Panc1 (cell line): ENCODE results near the gene ASIC3.
"Not testable (repeated sequence)": the region's sequence is repeated elsewhere in the genome, so short reads cannot be mapped to it uniquely, and the experiment has no call there.

Experiments
- POLR2AphosphoS5 ChIP-seq: IDR thresholded peaks from 2 replicates; pipeline ENCODE4 v1.6.1; 2012; ENCODE audit warnings: mild to moderate bottlenecking, low read depth, low read length, moderate library complexity
- REST ChIP-seq, 2 experiments: IDR thresholded peaks; 2 replicates each; pipeline ENCODE4 v1.6.1; 2011 to 2012; ENCODE audit warnings: low read depth in 2 of 2, control low read depth in 1 of 2, low read length in 1 of 2, mild to moderate bottlenecking in 1 of 2, moderate library complexity in 1 of 2; ENCODE audit not compliant: insufficient read depth in 1 of 2
- TF ChIP-seq, protein P1 (sequence below): fragments of 450-650 bp; IDR thresholded peaks from 2 replicates; pipeline ENCODE4 v1.5.1; 2017; ENCODE audit warnings: mild to moderate bottlenecking

DNA sequence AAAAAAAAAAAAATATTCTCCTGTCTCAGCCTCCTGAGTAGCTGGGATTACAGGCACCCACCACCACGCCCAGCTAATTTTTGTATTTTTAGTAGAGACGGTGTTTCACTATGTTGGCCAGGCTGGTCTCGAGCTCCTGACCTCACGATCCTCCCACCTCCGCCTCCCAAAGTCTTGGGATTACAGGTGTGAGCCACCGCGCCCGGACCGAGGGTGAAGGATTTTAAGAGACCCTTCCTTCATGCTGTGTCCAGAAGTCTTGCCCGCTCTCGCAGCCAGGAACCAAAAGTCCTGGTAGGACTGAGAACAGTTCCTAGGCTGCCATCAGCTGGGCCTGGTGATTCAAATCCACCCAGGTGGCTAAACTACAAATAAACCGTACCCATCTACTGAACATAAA lies 36.7 kb upstream of the ASIC3 start:
- TF ChIP-seq, protein P1, sequence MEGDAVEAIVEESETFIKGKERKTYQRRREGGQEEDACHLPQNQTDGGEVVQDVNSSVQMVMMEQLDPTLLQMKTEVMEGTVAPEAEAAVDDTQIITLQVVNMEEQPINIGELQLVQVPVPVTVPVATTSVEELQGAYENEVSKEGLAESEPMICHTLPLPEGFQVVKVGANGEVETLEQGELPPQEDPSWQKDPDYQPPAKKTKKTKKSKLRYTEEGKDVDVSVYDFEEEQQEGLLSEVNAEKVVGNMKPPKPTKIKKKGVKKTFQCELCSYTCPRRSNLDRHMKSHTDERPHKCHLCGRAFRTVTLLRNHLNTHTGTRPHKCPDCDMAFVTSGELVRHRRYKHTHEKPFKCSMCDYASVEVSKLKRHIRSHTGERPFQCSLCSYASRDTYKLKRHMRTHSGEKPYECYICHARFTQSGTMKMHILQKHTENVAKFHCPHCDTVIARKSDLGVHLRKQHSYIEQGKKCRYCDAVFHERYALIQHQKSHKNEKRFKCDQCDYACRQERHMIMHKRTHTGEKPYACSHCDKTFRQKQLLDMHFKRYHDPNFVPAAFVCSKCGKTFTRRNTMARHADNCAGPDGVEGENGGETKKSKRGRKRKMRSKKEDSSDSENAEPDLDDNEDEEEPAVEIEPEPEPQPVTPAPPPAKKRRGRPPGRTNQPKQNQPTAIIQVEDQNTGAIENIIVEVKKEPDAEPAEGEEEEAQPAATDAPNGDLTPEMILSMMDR, result not testable (repeated sequence)
- not testable (repeated sequence) for TF ChIP-seq REST (IDR thresholded peaks at IDR 0.05; ENCODE audit: insufficient read depth in 1 of 2, low read depth in 2 of 2, low read length in 1 of 2); POLR2AphosphoS5
